Activated CD4-positive, alpha-beta memory T cell treated with anti-CD3 and anti-CD28 coated beads, Interleukin-2, amount 10 ng/mL, durations not matched to agents 7 days and 5 days (primary cell): Measurements from ENCODE around the gene MX2. TPM values are rescaled to one million over a fixed set of nuclear protein-coding genes. Genes with fewer than 3 reads are reported as not detected.

Experiments
- CTCF ChIA-PET: fragments of 350-600 bp; sonication (Branson Sonifier 250); formaldehyde crosslinking; loops from one replicate; lab custom pipeline; 2021; ENCODE audit warnings: antibody characterized with exemption, inconsistent platforms; lab: Charles Lee
- POLR2A ChIA-PET: fragments of 350-600 bp; sonication (Branson Sonifier 250); formaldehyde crosslinking; loops from one replicate; lab custom pipeline; 2021; ENCODE audit warnings: antibody characterized with exemption; lab: Charles Lee
- DNase-seq: peaks from one replicate; pipeline ENCODE4 v3.0.0-alpha.2; 2020
- H3K27ac Mint-ChIP-seq: one replicate; pipeline ENCODE4 v1.8.0; 2021; ENCODE audit warnings: mild to moderate bottlenecking, mixed read lengths
- H3K27me3 Mint-ChIP-seq: one replicate; pipeline ENCODE4 v1.8.0; 2021; ENCODE audit warnings: mixed read lengths
- H3K36me3 Mint-ChIP-seq: one replicate; pipeline ENCODE4 v1.8.0; 2021; ENCODE audit warnings: low read depth, mixed read lengths
- H3K4me1 Mint-ChIP-seq: one replicate; pipeline ENCODE4 v1.8.0; 2021; ENCODE audit warnings: mixed read lengths
- H3K4me3 Mint-ChIP-seq: one replicate; pipeline ENCODE4 v1.8.0; 2021; ENCODE audit warnings: mild to moderate bottlenecking, mixed read lengths
- H3K9me3 Mint-ChIP-seq: one replicate; pipeline ENCODE4 v1.8.0; 2021; ENCODE audit warnings: mixed read lengths
- total RNA-seq, 2 experiments: library from RNA; stranded (reverse); gene quantifications; one replicate each; pipeline ENCODE4 v1.2.3, GENCODE V29; 2021

Gene MX2
- total RNA-seq, 2 experiments from 2014 or later: 167 to 171 TPM

DNA sequence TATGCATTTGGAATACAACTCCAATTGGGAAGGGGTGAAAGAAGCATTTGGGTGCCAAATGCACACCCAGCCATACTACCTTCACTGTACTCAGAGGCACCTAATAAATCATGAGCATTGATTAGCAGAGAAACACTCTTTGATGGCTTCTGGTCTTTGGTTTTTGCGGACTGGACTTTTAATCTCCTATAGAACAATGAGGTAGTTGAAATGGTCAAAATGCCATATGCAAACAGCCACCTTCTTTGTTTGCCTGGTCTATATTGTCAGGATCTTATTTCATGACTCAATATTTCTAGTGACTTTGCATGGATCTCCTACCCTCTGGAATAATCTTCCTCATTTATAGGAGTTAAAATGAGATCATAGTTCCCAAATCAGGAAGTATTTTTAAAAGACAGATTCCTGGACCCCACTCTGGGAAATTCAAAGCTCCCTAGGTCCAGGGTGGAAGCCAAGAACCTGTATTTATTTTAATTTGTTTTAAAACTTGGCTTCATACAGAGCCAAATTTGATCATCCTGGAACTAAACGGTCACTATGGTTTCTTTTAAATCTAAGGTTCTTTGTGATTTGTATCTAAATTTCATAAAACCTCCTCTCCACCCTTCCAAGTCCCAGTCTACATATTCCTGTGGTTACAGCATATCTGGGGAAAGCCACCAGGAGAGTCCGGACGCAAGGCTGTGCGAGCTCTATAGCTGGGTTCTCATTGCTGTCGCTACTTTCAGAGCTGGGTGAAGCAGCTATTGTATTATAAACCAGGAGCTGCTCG, 36.5 kb upstream of the MX2 start:
- Mint-ChIP-seq H3K27ac (no peak overlapping the region), H3K9me3 (no peaks in the 10 kb centered on the region), H3K27me3 (peaks cover 16% of the 10 kb centered on the region), H3K36me3 (no peaks in the 10 kb centered on the region), H3K4me1 (no peaks in the 10 kb centered on the region), H3K4me3 (no peak overlapping the region)
- POLR2A ChIA-PET: no interaction called here
- CTCF ChIA-PET: no interaction called here
- no peak for DNase-seq

DNA sequence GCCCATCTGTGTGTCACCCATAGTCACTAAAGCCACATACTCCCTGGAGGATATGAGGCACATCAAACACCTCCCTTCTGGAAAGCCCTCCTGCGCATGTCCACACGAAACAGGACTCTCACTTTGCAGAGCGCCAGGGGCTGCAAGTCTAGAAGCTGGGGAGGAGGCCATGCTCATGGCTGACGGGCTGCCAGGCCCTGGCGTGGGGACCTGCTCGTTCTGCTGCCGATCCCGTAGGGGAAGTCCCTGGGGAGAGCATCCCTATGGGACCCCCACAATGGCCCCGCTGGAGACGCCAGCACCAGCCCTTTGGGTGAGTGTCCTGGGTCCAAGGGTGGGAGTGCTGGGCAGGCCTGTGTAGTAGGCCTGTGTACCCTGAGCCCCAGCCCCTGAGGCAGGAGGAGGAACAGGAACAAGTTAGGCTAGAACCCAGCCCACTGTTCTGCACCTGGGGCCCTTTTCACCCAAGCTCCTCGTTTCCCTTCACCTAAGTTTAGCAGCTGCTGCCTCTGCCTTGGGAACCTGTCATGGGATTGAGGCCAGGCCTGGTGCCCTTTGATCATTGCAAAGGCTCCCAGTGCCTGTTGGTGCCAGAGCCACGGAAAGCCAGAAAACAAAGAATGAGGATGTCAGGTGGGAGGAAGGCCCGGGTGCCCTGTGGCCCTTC, 35.3 kb upstream of the MX2 start:
- ChIA-PET POLR2A (no interaction called here), CTCF (interaction anchor here (1.1 kb wide), 1 partner anchor 132 kb away, joined by 3 read pairs; no protein-coding TSS in a partner anchor)
- Mint-ChIP-seq H3K4me3 (no peak overlapping the region), H3K27ac (no peak overlapping the region), H3K9me3 (no peaks in the 10 kb centered on the region), H3K4me1 (no peaks in the 10 kb centered on the region), H3K36me3 (no peaks in the 10 kb centered on the region), H3K27me3 (peaks cover 11% of the 10 kb centered on the region)
- DNase-seq: no peak

DNA sequence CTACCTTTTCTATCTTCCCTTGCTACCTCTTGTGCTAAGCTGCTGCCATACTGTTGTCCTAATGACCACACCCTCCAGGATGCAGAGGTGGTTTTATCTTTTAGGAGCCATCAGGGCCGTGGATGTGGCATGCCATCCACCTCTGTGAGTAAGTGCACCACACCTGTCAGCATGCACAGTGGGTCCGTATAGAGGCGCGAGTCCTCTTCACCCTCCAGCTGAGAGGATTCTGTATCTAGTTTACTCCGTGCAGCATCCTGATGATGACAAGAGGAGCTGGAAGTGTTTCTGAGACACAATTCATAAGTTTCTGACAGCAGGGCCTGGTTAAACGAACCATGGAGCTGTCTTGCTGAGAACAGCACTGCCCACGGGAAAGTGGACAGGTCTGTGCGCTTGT, 34.1 kb upstream of the MX2 start:
- no peaks in the 10 kb centered on the region for H3K4me1 Mint-ChIP-seq
- H3K27me3 Mint-ChIP-seq: peaks cover 14% of the 10 kb centered on the region
- H3K4me3 Mint-ChIP-seq: no peak overlapping the region
- no peak overlapping the region for H3K27ac Mint-ChIP-seq
- CTCF ChIA-PET: no interaction called here
- no peaks in the 10 kb centered on the region for H3K9me3 Mint-ChIP-seq
- no peaks in the 10 kb centered on the region for H3K36me3 Mint-ChIP-seq
- no peak for DNase-seq
- POLR2A ChIA-PET: no interaction called here

GRCh38 chr21:41328660-41329607, 32.9 kb upstream of the MX2 start:
- Mint-ChIP-seq H3K36me3 (no peaks in the 10 kb centered on the region), H3K9me3 (peaks cover 1% of the 10 kb centered on the region), H3K4me3 (no peak overlapping the region), H3K27me3 (peaks cover 21% of the 10 kb centered on the region), H3K27ac (no peak overlapping the region), H3K4me1 (no peaks in the 10 kb centered on the region)
- no peak for DNase-seq
- CTCF ChIA-PET: no interaction called here
- POLR2A ChIA-PET: no interaction called here

GRCh38 chr21:41333752-41334151, 28.1 kb upstream of the MX2 start:
- Mint-ChIP-seq H3K27me3 (peaks cover 25% of the 10 kb centered on the region), H3K4me1 (no peaks in the 10 kb centered on the region), H3K9me3 (peaks cover 1% of the 10 kb centered on the region), H3K36me3 (no peaks in the 10 kb centered on the region), H3K27ac (no peak overlapping the region), H3K4me3 (no peak overlapping the region)
- no peak for DNase-seq
- POLR2A ChIA-PET: no interaction called here
- CTCF ChIA-PET: no interaction called here

DNA sequence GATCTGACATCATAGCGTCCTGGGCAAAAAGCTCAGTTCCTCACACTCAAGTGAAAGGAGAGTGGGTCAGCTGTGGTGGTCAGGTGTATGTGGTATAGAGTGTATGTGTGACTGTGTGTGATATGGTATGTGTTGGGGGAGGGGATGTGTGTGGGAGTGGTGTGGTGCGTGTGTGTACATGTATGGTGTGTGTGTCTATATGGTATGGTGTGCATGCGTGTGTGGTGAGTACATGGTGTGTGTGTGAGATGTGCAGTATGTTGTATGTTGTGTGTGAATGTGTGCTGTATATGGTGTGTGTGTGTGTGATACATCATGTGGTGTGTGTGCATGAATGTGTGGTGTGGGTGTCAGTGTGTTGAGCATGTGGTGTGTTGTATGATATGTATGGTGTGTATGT, 24.3 kb upstream of the MX2 start:
- Mint-ChIP-seq H3K27me3 (peaks cover 27% of the 10 kb centered on the region), H3K4me1 (no peaks in the 10 kb centered on the region), H3K27ac (no peak overlapping the region), H3K9me3 (peaks cover 1% of the 10 kb centered on the region), H3K36me3 (peaks cover 3% of the 10 kb centered on the region), H3K4me3 (no peak overlapping the region)
- DNase-seq: no peak
- CTCF ChIA-PET: no interaction called here
- POLR2A ChIA-PET: no interaction called here

- DNase-seq: no peak
- CTCF ChIA-PET: no interaction called here
- Mint-ChIP-seq H3K4me3 (no peak overlapping the region), H3K27ac (no peak overlapping the region), H3K27me3 (peaks cover 26% of the 10 kb centered on the region), H3K9me3 (peaks cover 3% of the 10 kb centered on the region), H3K4me1 (no peaks in the 10 kb centered on the region), H3K36me3 (peaks cover 3% of the 10 kb centered on the region)
- POLR2A ChIA-PET: no interaction called here
Observed at GRCh38 chr21:41338455-41338854, 23.4 kb upstream of the MX2 start.

DNA sequence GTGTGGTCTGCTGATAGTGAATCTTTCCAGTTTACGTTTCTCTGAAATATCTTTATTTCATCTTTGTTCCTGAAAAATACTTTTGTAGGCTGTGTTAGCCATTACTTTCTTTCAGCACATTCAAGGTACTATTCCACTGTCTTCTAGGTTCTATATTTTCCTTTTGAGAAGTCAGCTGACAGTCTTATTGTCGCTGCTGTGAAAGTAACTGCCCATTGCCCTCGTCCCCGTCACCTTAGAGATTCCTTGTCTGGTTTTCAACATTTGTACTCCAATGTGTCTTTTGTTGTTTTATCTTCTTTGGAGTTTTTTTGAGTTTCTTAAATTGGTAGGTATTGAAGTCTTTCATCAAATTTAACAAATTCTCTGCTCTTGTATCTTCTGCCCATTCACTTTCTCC, 19.8 kb upstream of the MX2 start:
- peaks cover 3% of the 10 kb centered on the region for H3K36me3 Mint-ChIP-seq
- DNase-seq: no peak
- peaks cover 2% of the 10 kb centered on the region for H3K9me3 Mint-ChIP-seq
- H3K27ac Mint-ChIP-seq: no peak overlapping the region
- H3K4me1 Mint-ChIP-seq: no peaks in the 10 kb centered on the region
- ChIA-PET CTCF (no interaction called here), POLR2A (no interaction called here)
- H3K4me3 Mint-ChIP-seq: no peak overlapping the region
- H3K27me3 Mint-ChIP-seq: peaks cover 26% of the 10 kb centered on the region

DNA sequence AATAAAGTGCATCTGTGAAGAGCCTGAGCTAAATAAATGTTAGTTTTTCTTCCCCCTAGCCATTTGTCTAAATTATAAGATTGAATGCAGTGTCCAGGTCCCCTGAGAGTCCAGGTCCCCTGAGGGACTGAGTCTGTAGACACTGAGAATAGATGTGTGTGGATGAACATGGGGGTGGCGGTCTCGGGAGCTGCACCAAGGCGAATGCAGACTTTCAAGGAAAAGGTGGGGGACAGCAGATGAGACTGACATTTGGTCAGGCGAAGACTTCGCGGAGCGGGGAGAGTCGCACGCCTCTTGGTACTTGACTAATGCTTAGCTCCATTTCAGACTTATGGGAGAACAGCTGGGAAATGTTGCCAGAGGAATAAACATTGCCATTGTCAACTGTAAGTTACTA, 17.7 kb upstream of the MX2 start:
- POLR2A ChIA-PET: no interaction called here
- no peak overlapping the region for H3K27ac Mint-ChIP-seq
- no peak overlapping the region for H3K4me3 Mint-ChIP-seq
- peaks cover 3% of the 10 kb centered on the region for H3K36me3 Mint-ChIP-seq
- peaks cover 2% of the 10 kb centered on the region for H3K9me3 Mint-ChIP-seq
- CTCF ChIA-PET: no interaction called here
- no peaks in the 10 kb centered on the region for H3K4me1 Mint-ChIP-seq
- peaks cover 36% of the 10 kb centered on the region for H3K27me3 Mint-ChIP-seq
- DNase-seq: no peak

- H3K27ac Mint-ChIP-seq: no peak overlapping the region
- H3K4me3 Mint-ChIP-seq: no peak overlapping the region
- peaks cover 2% of the 10 kb centered on the region for H3K9me3 Mint-ChIP-seq
- ChIA-PET CTCF (no interaction called here), POLR2A (no interaction called here)
- no peak for DNase-seq
- no peaks in the 10 kb centered on the region for H3K4me1 Mint-ChIP-seq
- H3K27me3 Mint-ChIP-seq: peaks cover 36% of the 10 kb centered on the region
- peaks cover 3% of the 10 kb centered on the region for H3K36me3 Mint-ChIP-seq
Observed at GRCh38 chr21:41345356-41345755, 16.5 kb upstream of the MX2 start.

DNA sequence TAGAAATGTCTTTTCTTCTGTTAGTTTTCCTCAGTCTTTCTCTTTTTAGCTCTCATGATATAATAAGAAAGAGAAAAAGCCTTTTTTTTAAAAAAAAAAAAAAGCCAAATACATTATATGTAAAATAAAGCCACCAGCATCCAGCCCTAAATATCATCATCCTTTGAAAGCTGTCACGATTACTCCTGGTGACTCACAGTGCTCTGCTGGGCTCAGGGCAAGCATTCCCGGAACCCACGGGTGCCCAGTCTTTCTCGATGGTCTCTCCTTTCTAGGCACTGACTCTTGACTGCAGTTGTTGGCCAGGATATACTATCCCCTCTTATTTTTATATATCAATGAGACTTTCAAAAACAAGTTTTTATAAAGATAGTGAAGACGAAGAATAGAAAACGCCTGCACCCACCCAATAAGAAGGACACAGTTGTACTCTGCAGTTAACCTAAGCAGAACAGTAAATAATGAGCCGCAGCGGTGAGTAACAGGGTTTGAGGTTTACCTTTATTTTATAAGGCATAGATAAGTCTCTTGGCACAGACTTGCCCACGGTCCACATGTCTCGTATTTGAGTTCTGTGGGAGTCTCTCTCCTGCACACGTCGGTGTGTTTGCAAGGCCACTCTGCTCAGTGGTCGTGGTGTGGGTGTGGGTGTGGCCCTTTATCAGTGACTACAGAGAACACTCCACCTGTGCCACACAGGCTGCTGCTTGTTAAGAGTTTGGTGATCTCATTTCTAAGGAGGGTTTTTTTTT, 15.7 kb upstream of the MX2 start:
- no peaks in the 10 kb centered on the region for H3K4me1 Mint-ChIP-seq
- H3K4me3 Mint-ChIP-seq: no peak overlapping the region
- CTCF ChIA-PET: no interaction called here
- POLR2A ChIA-PET: no interaction called here
- no peak for DNase-seq
- peaks cover 2% of the 10 kb centered on the region for H3K9me3 Mint-ChIP-seq
- H3K27ac Mint-ChIP-seq: no peak overlapping the region
- H3K36me3 Mint-ChIP-seq: peaks cover 3% of the 10 kb centered on the region
- H3K27me3 Mint-ChIP-seq: peaks cover 36% of the 10 kb centered on the region

DNA sequence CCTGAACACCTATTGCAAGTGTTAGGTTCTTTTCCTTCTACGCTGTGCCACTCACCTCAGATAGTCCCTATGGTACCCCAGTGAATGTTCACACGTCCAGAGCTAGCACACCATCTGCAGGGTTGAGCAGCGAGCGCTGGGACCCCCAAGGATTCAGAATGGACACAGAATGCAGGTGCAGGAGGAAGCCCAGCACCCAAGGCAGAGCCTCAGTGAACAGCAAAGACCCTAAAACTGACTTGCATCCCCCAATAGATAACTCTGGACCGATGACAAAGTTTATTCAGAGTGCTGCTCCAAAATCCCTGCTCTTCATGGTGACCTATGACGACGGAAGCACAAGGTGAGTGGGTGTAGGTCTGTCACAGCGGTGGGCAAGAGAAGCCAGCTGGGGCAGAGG, 15.1 kb upstream of the MX2 start:
- H3K4me3 Mint-ChIP-seq: no peak overlapping the region
- no peaks in the 10 kb centered on the region for H3K4me1 Mint-ChIP-seq
- ChIA-PET POLR2A (no interaction called here), CTCF (no interaction called here)
- no peak overlapping the region for H3K27ac Mint-ChIP-seq
- H3K36me3 Mint-ChIP-seq: peaks cover 3% of the 10 kb centered on the region
- no peak for DNase-seq
- peaks cover 2% of the 10 kb centered on the region for H3K9me3 Mint-ChIP-seq
- peaks cover 32% of the 10 kb centered on the region for H3K27me3 Mint-ChIP-seq
